COLO829 (cell line): Measurements from ENCODE around the gene SSBP3.

Source experiments
- DNase-seq: peaks from one replicate; pipeline ENCODE4 v3.0.0; 2012; ENCODE audit warnings: low spot score

The SSBP3 gene

GRCh38 chr1:54282101-54282847, 123.9 kb downstream of the SSBP3 start:
- no peak for DNase-seq

DNA sequence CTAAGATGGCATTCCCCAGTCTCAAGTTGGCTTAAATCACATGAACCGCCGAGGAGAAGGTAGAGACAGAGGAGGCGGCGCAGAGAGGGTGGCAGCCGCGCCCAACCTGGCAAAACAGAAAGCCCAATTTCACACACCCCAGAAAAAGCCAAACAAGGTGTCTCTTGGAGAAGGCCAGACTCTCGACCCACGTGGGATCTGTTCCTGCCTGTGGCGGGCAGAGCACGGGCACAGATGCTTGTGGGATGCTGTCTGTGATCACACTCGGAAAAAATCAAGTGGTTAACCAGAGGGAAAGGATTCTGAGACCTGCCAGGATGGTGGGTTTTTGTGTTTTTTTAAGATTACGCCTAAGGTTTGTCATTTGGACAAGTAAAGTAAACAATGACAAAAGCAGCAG, 125.5 kb downstream of the SSBP3 start:
- no peak for DNase-seq

DNA sequence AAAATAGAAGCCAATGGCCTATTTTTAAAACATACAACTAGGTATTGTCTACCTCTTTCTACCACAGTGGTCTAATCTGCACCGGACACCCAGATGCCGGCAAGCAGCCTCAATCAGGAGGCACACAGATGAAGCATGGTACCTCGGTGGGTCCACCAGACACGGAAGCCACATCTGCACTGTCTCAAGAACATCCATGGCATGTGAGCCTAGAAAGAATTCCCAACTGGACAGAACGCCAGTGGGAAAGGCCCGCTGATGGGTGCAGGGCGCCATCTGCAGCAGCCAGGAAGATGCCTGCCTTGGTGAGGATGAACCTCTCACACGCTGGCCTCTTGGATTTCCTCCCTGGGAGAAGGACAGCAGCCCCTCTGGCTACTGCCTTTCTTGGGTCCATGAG, 126.7 kb downstream of the SSBP3 start:
- no peak for DNase-seq

DNA sequence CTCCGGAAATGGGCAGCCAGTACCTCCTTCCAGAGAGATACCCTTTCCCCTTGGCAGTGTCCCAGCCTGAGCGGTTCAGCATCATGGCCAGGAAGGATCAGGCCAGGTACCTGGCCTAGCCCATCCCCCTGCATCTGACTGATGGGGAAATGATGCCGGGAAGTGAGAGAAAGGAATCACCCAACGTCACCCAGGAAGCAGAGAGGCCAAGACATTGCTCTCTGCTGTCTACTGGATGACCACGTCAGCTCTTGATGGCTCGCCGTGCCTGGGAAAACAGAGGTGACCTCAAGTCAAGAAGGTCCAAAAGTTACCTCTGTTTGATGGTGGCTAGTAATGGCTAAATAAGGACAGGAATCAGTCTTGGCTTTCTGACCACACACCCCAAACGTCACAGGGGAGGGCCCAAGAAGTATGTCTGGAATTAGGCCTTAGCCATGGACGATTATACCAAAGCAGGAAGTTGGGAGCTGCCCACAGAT, 127.2 kb downstream of the SSBP3 start:
- DNase-seq = no peak

DNA sequence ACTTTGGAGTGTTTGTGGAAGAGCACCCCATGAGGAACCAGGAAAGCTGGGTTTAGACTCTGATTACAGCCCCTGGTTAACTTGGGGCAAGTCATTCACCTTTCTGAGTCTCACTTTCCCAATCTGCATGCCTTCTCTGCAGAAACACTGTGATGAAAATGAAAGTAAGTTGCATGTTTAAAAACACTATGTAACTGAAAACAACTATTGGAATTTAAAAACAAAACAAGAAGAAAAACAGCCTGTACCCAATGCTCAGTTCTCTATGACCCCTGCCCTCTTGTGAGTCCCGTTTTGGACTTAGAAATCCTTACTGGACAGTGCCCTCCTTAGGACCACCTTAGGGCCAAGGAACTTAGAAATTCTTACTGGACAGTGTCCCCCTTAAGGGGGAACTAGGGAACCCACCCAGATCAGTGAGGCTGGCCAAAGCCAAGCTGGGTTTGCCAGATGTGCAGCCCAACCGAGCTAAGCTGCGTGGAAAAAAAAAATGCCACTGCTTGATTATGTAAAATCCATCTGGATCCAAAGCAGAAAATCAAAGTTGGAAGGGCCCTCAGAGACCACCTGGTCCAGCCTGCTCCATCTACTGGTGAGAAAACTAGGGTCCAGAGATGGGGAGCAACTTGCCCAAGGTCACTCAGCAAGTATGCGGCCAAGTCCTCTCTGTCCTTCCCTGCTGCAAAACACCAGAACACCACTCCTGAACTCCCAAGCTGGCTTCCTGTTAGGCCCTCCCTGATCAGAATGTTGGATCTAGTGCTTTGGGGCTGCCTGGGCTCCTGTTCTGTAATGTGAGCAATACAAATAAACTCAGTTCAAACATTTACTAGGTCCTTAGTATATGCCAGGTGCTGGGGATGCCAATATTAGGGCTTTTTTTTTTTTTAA, 128.5 kb downstream of the SSBP3 start:
- DNase-seq = no peak

DNA sequence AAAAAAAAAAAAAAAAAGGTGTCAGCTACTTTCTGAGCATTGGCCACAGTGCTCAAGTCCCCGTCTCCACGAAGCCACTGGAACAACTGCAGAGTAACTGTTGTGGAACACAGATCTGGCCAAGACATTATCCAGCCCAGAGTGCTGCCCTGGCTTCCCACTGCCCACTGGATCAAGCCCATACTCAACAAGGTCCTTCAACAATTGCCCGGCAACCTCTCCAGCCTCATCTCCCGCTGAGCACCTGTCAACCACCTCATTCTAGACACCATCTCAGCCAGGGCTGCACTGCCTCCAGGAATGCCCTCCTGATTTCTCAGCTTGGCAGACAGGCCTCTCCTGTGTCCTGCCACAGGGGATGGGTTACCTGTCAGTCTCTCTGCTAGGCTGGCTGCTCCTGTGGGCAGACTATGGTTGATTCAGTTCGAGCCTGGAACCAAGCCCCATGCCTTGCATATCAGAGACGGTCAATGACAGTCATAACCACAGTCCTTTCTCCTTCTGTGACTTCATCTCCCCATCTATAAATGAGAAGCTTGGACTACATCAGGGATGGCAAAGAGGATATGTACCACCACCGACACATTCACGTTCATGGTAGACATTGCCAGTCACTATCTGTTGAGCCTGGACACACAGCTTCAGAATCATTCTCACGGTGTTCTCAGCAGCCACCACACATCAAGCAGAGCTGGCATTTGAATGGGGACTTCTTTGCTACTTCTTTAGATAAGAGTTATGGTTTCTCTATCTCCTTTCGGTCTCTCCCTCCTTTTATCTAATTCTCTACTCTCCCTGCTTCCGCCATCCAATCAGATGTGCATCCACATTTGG, 129.4 kb downstream of the SSBP3 start:
- DNase-seq = no peak

DNA sequence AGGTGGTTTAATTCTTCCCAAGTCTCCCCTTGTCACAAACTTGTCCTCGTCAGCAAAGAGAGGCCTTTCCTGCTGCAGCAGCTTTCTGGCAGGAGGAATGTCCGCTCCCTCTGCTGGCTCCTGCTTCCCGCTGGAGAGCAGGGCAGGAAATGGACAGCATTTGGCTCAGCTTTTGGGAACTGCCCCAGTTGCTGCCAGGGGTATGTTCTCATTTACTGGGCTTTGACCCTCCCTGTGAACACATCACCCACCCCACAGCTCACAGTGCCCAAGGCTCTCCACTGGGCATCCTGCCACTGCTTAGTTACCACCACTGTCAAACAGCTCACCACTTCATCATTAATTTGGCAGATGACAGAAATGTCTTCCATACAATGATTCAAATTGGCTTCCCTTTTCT, 130.8 kb downstream of the SSBP3 start:
- DNase-seq = no peak

GRCh38 chr1:54274881-54275280, 131.3 kb downstream of the SSBP3 start:
- DNase-seq = no peak

DNA sequence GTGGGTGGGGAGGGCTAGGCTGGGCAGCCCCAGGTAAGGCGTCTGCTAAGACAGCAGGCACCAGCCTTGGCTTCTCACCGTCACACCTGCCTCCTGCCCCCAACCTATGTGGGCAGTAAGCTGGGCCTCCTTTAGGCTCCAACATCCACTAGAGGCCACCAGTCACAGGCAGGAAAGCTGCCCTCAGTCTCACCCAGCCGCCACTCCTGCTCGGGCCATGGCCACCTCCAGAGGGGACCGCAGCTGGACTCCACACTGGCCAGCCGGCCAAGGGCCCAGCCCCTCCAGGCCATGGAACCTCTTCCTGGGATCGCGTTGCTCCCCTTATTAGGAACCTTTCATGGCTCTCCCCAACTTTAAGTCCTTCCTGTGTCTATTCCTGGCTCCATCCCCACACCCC, 131.7 kb downstream of the SSBP3 start:
- DNase-seq = no peak

GRCh38 chr1:54273795-54274163, 132.4 kb downstream of the SSBP3 start:
- peak; percentile 15 for DNase-seq

GRCh38 chr1:54273092-54273794, 133.0 kb downstream of the SSBP3 start:
- DNase-seq = peak; percentile 88

DNA sequence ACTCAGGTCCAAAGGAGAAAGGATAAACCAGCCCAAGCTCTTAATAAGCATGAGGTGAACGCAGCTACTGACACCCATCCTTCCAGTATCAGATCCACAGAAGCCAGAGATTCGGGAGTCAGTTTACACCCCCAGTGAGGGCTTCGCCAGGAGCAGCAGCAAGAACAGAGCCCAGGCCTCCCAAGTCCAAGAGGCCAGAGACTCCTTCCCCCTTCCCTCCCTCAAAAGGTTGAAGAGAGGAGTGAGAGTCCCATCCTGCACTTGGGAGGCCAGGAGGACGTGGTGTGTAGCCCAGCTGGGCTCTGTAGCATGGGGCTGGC, 133.5 kb downstream of the SSBP3 start:
- no peak for DNase-seq

DNA sequence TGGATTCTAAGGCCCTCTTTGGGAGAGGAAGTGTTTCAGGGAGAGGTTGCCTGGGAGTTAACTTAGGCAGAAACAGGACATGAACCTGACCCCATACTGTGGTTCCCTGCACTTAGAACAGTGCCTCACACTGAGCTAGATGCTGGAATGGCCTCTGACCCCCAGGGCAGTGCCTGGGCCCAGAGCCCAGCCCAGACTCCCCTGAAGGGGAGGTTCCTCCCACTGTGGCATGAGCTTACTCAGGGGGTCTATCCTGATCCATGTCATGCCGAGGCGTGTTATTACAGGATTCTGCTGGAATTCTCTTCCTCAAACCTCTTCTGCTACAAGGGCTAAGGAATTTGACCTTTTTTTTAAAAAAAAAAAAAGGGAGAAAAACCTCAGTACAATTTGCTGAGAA, 134.1 kb downstream of the SSBP3 start:
- DNase-seq = no peak

DNA sequence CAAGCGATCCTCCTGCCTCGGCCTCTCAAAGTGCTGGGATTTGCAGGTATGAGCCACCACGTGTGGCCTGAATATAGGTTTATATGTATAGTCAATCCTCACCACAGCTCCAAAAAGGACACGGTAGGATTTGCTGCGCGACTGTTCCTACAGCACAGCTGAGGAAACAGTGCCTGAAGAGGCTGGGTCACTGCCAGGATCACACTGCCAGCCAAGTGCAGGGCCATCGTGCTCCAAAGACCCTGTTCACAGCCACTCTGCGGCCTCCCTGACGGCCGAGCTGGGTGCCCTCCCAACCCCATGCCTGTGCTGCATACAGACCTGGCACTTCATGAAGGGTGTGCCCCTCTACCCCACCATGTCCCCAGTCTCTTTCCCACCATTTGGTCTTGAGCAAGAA, 134.9 kb downstream of the SSBP3 start:
- no peak for DNase-seq

- no peak for DNase-seq
Observed at GRCh38 chr1:54270543-54270942, 135.7 kb downstream of the SSBP3 start.

- no peak for DNase-seq
Observed at GRCh38 chr1:54268762-54269297, 137.4 kb downstream of the SSBP3 start.

DNA sequence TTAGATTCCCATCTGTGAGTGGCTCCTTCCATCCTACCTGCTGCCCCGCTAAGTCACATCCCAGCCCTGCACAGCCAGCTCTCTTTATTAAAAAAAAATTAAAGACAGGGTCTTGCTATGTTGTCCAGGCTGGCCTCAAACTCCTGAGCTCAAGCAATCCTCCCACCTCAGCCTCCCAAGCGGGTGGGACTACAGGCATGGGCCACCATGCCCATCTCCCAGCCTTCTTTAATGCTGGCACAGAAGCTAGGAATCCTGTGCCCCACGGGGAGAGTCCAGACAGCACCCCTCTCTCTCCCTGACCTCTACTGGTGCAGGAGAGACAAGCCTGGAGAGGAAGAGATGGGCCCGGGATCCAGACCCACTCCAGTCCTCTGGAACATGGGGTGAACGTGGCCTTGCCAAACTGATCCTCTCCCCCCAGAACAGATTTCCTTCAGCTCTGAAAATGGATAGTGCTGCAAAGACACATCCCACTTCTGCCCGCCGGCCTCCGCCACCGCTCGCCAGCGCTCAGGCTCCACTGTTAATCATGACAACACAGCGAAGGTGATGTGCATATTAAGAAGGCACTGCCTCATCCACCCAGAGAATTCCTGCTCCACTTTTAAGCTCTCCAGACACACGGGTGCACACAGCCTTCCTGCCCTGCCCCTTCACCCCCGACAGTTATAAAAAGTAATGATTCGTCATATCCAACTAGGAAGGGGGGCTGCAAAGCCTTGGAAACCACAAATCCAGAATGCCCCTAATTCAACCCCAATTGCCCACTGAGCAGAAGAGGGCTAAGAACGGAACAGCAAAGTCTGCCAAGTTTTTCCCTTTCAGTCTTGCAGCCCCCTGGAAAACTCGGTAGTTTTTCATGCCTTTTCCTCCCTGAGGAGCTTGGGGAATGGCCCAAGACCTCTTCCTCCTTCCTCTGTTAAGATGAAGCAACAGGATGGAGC, 138.1 kb downstream of the SSBP3 start:
- DNase-seq = no peak

DNA sequence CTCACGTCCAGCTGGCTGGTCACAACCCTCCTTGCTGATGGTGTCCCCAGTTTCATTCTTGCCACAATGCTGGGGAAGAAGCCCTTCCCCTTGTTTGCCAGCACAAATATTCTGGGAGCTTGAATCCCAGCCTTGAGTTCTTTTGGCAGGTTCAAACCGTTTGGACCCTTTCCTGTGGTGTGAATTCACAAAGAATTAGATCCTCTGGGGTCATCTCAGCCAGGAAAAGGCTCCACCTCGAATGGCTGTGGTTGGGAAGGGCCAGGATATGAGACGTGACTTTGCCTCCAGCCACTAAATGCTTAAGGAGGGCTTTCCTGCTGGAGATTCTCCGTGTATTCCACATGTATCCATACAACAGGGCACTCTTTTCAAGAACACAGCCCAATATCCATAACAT, 139.3 kb downstream of the SSBP3 start:
- DNase-seq = no peak

DNA sequence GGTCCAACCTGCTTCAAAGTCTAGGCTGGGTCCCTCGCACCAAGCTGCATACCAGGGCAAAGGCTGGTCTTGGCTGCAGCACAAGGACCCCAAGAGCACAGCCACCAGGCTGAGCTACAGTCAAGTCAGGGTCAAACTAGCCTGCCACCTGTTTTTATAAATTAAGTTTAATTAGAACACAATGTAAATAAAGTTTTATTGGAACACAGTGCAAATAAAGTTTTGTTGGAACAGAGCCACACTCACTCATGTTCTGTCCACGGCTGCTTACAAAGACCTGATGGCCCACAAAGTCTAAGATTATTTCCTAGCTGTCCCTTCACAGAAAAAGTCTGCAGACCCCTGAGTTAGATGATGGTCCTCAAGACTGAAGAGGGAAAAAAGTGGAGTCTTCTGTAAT, 140.0 kb downstream of the SSBP3 start:
- DNase-seq = no peak

GRCh38 chr1:54265659-54266058, 140.5 kb downstream of the SSBP3 start:
- DNase-seq = no peak

GRCh38 chr1:54265126-54265525, 141.1 kb downstream of the SSBP3 start:
- no peak for DNase-seq
